Measurements from ENCODE around the gene BCAS4. TPM values are rescaled to one million over a fixed set of nuclear protein-coding genes. Genes with fewer than 3 reads are reported as not detected.

The BCAS4 gene
- total RNA-seq, 6 experiments from 2014 or later: 0.31 to 1.4 (median 0.60) TPM

DNA sequence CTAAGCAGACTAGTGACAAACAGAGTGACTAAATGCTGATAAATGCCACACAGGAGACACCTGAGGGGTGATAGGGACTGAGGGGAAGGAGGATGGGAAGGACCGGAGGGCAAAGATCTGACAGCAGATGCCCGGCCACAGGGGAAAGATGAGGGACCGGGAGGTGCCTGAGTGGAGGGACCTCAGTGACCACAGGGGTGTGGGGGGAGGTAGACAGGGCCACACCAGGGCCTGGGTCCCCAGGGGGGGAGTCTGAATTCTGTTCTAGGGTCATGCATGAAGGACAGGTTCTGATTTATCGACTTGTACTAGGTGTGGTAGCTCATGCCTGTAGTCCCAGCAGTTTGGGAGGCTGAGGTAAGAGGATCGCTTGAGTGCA lies 6.9 kb downstream of the BCAS4 start:
- 88% methylated on average over 4 of the region's 5 CpGs for WGBS (ENCODE audit: insufficient coverage, low coverage, low lambda C conversion rate, missing lambda C conversion rate)
- DNase-seq: no peak

DNA sequence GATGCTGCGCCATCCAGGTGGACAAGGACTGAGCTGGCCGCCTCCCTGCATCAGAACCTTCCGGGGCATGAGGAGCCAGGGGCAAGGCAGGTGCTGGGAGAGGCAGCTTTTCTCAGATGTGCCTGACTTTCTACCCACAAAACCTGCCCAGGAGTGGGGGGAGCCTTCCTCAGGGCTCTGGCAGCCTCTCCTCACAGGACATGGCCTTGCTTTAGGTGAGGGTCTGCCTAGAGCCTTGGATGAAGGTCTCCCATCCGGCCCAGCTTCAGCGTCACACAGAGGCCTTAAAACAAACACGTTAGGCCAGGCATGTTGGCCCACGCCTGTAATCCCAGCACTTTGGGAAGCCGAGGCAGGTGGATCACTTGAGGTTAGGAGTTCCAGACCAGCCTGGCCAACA lies 7.4 kb downstream of the BCAS4 start:
- WGBS (ENCODE audit: insufficient coverage, low coverage, low lambda C conversion rate, missing lambda C conversion rate): 67% methylated on average over 3 of the region's 8 CpGs
- no peaks in the 10 kb centered on the region for H3K36me3 ChIP-seq
- ATAC-seq (no peak), DNase-seq (no peak)
- intact Hi-C loops (cut with DNase I): loop anchor here in 1 of 2 donors (10.0 kb wide), 1 partner anchor 163 kb away; no protein-coding TSS in a partner anchor
- no peak overlapping the region for H3K27ac ChIP-seq
- no peak for TF ChIP-seq POLR2A (IDR thresholded peaks at IDR 0.05)
- TF ChIP-seq, protein P1, sequence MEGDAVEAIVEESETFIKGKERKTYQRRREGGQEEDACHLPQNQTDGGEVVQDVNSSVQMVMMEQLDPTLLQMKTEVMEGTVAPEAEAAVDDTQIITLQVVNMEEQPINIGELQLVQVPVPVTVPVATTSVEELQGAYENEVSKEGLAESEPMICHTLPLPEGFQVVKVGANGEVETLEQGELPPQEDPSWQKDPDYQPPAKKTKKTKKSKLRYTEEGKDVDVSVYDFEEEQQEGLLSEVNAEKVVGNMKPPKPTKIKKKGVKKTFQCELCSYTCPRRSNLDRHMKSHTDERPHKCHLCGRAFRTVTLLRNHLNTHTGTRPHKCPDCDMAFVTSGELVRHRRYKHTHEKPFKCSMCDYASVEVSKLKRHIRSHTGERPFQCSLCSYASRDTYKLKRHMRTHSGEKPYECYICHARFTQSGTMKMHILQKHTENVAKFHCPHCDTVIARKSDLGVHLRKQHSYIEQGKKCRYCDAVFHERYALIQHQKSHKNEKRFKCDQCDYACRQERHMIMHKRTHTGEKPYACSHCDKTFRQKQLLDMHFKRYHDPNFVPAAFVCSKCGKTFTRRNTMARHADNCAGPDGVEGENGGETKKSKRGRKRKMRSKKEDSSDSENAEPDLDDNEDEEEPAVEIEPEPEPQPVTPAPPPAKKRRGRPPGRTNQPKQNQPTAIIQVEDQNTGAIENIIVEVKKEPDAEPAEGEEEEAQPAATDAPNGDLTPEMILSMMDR (IDR thresholded peaks at IDR 0.05): no peak
- H3K27me3 ChIP-seq: no peaks in the 10 kb centered on the region
- no peak overlapping the region for H3K4me3 ChIP-seq
- H3K9me3 ChIP-seq: no peaks in the 10 kb centered on the region
- no peaks in the 10 kb centered on the region for H3K4me1 ChIP-seq

More for the DNA sequence above, 6.9 kb downstream of the BCAS4 start:
- H3K4me3 ChIP-seq: no peak overlapping the region
- H3K9me3 ChIP-seq: no peaks in the 10 kb centered on the region
- no peak for ATAC-seq
- H3K36me3 ChIP-seq: no peaks in the 10 kb centered on the region
- intact Hi-C loops (cut with DNase I): loop anchor here in 1 of 2 donors (10.0 kb wide), 1 partner anchor 163 kb away; no protein-coding TSS in a partner anchor
- no peaks in the 10 kb centered on the region for H3K27me3 ChIP-seq
- H3K27ac ChIP-seq: no peak overlapping the region
- TF ChIP-seq, protein P1 (IDR thresholded peaks at IDR 0.05): no peak
- no peak for TF ChIP-seq POLR2A (IDR thresholded peaks at IDR 0.05)
- no peaks in the 10 kb centered on the region for H3K4me1 ChIP-seq

DNA sequence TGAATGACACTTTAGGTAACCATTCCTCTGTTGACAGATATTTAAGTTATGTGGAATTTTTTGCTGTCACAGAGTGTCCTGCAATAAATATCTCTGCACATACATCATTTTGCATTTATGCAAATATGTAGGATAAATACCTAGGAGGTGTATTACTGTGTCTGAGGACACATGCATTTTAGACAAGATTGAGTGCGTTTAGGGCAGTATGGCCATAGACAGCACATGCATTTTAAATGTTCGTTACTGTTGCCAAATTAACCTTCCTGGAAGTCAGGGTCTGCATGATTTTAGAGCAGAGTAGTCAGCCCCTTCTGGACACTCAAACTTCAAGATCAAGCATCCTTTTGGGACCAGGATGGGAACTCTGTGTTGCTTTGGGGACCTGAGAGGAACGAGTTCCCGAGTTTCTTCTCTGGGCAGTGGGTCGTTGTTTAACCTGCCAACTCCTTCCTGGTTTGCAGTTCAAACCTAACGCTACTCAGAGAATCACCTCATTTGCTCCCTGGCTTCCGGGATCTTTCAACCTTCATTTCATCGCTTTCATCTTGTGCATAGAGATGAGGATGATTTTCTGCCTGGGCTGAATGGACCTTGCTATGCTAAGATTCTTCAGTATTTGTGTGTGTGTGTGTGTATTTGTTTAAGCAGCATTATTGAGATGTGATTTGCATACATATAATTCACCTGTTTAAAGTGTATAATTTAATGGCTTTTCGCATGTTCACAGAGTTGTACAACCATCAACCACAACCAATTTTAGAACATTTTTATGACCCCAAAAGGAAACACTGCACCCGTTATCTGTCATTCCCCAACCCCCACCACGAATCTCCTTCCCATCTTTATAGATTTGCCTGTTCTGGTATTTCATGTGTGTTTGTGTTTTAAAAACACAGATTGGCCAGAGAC lies 9.8 kb downstream of the BCAS4 start:
- H3K9me3 ChIP-seq: no peaks in the 10 kb centered on the region
- no peak for TF ChIP-seq POLR2A (IDR thresholded peaks at IDR 0.05)
- TF ChIP-seq, protein P1 (IDR thresholded peaks at IDR 0.05): no peak
- 51% methylated on average over 9 of the region's 11 CpGs for WGBS (ENCODE audit: insufficient coverage, low coverage, low lambda C conversion rate, missing lambda C conversion rate)
- H3K36me3 ChIP-seq: no peaks in the 10 kb centered on the region
- H3K4me3 ChIP-seq: no peak overlapping the region
- no peaks in the 10 kb centered on the region for H3K4me1 ChIP-seq
- intact Hi-C loops (cut with DNase I): loop anchor here in 1 of 2 donors (10.0 kb wide), 1 partner anchor 160 kb away; no protein-coding TSS in a partner anchor
- DNase-seq (no peak), ATAC-seq (no peak)
- H3K27me3 ChIP-seq: no peaks in the 10 kb centered on the region
- no peak overlapping the region for H3K27ac ChIP-seq

DNA sequence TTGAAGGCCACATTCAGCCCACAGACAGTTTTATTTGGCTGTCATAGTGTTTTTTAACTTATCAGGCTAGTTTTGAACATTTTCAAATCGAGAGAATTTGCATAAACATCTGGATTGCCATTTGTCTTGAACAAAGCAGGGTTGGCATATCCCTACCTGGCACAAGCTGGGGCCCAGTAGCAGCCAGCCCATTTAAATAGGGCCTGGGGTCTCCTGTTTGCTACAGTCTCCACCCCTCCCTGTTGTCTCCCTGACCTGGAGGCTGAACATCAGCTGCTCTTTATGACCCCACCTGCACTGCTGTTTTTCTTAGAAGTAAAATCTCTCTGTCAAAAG lies 10.5 kb downstream of the BCAS4 start:
- DNase-seq: no peak
- 25% methylated on average over 1 of the region's 1 CpG for WGBS (ENCODE audit: insufficient coverage, low coverage, low lambda C conversion rate, missing lambda C conversion rate)
- intact Hi-C loops (cut with DNase I): loop anchor here in 1 of 2 donors (10.0 kb wide), 1 partner anchor 159 kb away; no protein-coding TSS in a partner anchor
- no peaks in the 10 kb centered on the region for H3K27me3 ChIP-seq
- H3K4me1 ChIP-seq: no peaks in the 10 kb centered on the region
- ATAC-seq: no peak
- H3K9me3 ChIP-seq: no peaks in the 10 kb centered on the region
- H3K27ac ChIP-seq: no peak overlapping the region
- no peaks in the 10 kb centered on the region for H3K36me3 ChIP-seq
- no peak overlapping the region for H3K4me3 ChIP-seq
- TF ChIP-seq, protein P1 (IDR thresholded peaks at IDR 0.05): no peak
- TF ChIP-seq POLR2A (IDR thresholded peaks at IDR 0.05): no peak

All from right lobe of liver (tissue), 6 donors.